GM21576 (cell line): Measurements from ENCODE around the gene MEIOB.
"Not testable (repeated sequence)": the region's sequence is repeated elsewhere in the genome, so short reads cannot be mapped to it uniquely, and the experiment has no call there.

Source experiments
- ATAC-seq: cut with Tn5 transposase; IDR thresholded peaks from one replicate; pipeline ENCODE4 v1.9.1; 2021; ENCODE audit warnings: mild to moderate bottlenecking, moderate library complexity; ENCODE audit not compliant: unreplicated experiment

MEIOB gene

GRCh38 chr16:1908184-1908583 is 36.2 kb upstream of the MEIOB start:
- ATAC-seq = no peak

GRCh38 chr16:1907226-1907860 is 35.4 kb upstream of the MEIOB start:
- ATAC-seq = no peak

- no peak for ATAC-seq
These were observed 34.8 kb upstream of the MEIOB start for GRCh38 chr16:1906846-1907165.

GRCh38 chr16:1906055-1906845 is 34.3 kb upstream of the MEIOB start:
- no peak for ATAC-seq

GRCh38 chr16:1903845-1904840 is 32.2 kb upstream of the MEIOB start:
- ATAC-seq = no peak

- ATAC-seq = no peak
These were observed 31.2 kb upstream of the MEIOB start for GRCh38 chr16:1903220-1903574.

- no peak for ATAC-seq
These were observed 30.7 kb upstream of the MEIOB start for GRCh38 chr16:1902547-1903219.

- ATAC-seq = no peak
These were observed 28.4 kb upstream of the MEIOB start for GRCh38 chr16:1900452-1900774.

GRCh38 chr16:1899641-1900451 is 27.9 kb upstream of the MEIOB start:
- ATAC-seq = no peak

GRCh38 chr16:1897692-1898091 is 25.7 kb upstream of the MEIOB start:
- ATAC-seq = not testable (repeated sequence)

- no peak for ATAC-seq
These were observed 24.1 kb upstream of the MEIOB start for GRCh38 chr16:1895949-1896675.

GRCh38 chr16:1895068-1895467 is 23.1 kb upstream of the MEIOB start:
- no peak for ATAC-seq

GRCh38 chr16:1890708-1891050 is 18.7 kb upstream of the MEIOB start:
- no peak for ATAC-seq

GRCh38 chr16:1890024-1890707 is 18.2 kb upstream of the MEIOB start:
- ATAC-seq = no peak

- no peak for ATAC-seq
These were observed 15.9 kb upstream of the MEIOB start for GRCh38 chr16:1887711-1888354.

GRCh38 chr16:1884889-1885288 is 12.9 kb upstream of the MEIOB start:
- no peak for ATAC-seq

- ATAC-seq = no peak
These were observed 12.3 kb upstream of the MEIOB start for GRCh38 chr16:1884155-1884760.

- not testable (repeated sequence) for ATAC-seq
These were observed 9.2 kb upstream of the MEIOB start for GRCh38 chr16:1881172-1881571.
